GM18951 (cell line): ENCODE data around the gene USP46.

Experiments
- POLR2A ChIP-seq: IDR thresholded peaks from 4 replicates; pipeline ENCODE4 v1.6.1; 2011; ENCODE audit warnings: mild to moderate bottlenecking; ENCODE audit not compliant: insufficient read length, insufficient read depth; ENCODE audit errors: extremely low read depth
- in situ Hi-C: fragments of 300-500 bp; cut with MboI; formaldehyde crosslinking; loops from one replicate; pipeline ENCODE4 v1.12.0; 2022; ENCODE audit warnings: low sequenced_read_pairs, mixed read lengths, inconsistent platforms; ENCODE audit not compliant: unreplicated experiment

The USP46 gene

GRCh38 chr4:52625216-52625615 is 33.9 kb downstream of the USP46 start:
- no peak for TF ChIP-seq POLR2A
- in situ Hi-C loops: no loop called here

DNA sequence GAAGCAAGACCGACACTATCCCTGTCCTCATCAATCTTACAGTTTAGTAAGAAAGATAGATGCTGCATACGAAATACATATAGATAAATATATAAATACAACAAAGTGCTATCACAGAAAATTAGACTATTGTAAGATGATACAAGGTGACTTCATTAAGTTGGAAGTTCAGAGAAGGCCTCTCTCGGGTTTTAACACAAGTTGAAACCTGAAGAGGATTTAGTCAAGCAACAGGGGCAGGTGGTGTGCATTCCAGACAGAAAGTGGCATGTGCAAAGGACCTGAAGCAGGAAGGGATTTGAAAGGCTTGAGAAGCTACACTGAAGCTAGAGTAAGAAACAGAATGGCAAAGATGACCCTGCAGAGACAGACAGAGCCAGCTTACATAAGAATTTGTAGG is 36.5 kb downstream of the USP46 start:
- no peak for TF ChIP-seq POLR2A
- in situ Hi-C loops: no loop called here

DNA sequence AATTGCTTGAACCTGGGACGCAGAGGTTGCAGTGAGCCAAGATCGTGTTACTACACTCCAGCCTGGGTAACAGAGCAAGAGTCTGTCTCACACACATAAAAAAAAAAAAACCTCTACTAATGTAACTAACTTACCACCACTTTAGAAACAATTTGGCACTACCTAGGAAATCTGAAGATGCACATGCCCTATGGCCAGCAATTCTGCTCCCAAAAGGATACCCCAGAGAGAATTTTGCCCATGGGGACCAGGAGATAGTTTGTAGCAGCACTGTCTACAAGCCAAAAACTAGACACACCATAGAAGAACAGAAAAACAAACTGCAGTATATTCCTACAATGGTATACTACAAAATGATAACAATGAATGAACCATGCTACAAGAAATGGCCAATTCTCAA is 37.5 kb downstream of the USP46 start:
- no peak for TF ChIP-seq POLR2A
- in situ Hi-C loops: no loop called here

- in situ Hi-C loops: no loop called here
- no peak for TF ChIP-seq POLR2A
Observed at GRCh38 chr4:52619591-52619931, 39.5 kb downstream of the USP46 start.

GRCh38 chr4:52618795-52619590 is 40.1 kb downstream of the USP46 start:
- TF ChIP-seq POLR2A: no peak
- in situ Hi-C loops: no loop called here

DNA sequence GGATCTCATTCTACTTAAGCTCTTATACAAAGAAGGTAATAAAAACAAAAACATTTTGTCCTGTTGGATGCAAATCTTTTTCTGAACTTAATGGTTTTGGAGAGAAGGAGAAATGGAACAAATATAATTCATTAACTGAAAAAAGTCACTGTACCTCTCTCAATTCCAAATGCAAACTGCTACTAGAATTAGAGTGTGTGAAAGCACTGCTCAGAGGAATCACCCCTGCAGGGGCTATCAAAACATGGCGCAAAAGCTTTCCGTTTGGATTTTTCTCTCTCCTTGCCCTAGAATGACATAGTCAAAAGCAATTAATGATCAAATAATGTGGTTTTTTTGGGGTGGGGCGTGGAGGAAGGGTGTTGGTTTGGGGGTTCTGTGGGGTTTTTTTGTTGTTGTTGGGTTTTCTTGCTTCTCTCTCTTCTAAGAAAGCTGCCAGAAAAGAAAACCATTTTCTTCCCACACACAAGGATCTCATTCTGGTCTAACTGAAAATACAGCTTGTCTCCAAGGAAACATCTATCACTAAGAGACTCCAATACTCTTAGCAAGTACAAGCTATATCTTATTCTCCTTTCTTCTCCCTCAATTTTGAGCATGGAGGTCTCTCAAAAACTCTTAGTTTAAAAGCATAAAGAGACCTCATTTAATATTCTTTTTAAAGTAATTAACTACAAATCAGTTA is 41.6 kb downstream of the USP46 start:
- no peak for TF ChIP-seq POLR2A
- in situ Hi-C loops: no loop called here

DNA sequence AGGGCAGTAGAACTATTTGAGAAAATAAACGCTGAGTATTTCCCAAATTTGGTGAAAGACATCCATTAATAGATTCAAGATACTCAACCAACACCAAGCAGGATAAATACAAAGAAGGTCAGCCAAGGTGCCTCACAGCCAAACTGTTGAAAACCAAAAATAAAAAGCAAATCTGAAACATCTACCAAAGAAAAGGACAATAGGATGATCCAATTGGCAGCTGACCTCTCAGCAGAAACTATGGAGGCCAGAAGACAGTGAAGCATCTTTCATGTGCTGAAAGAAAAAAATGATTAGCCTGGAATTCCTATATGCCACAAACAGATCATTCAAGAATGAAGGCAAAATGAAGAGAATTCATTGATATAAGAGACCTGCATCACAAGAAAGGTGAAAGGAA is 44.9 kb downstream of the USP46 start:
- TF ChIP-seq POLR2A: no peak
- in situ Hi-C loops: no loop called here

DNA sequence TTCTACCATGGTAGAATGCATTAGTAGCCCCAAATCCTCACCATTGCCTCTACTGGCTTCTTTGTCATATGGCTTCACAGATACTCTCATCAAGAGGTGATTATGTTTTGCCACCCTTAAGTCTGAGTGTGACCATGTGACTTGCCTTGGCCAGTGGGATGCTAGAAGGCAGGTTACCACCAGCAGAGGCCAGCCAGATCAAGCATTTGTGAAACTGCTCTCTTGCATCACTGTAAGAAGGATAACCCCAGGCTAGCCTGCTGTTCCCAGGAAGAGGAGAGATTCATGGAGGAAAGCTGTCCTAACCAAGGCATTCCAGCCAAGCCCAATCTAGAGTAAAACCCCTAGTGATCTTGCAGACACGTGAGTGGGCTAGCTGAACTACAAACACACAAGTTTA is 46.8 kb downstream of the USP46 start:
- no peak for TF ChIP-seq POLR2A

DNA sequence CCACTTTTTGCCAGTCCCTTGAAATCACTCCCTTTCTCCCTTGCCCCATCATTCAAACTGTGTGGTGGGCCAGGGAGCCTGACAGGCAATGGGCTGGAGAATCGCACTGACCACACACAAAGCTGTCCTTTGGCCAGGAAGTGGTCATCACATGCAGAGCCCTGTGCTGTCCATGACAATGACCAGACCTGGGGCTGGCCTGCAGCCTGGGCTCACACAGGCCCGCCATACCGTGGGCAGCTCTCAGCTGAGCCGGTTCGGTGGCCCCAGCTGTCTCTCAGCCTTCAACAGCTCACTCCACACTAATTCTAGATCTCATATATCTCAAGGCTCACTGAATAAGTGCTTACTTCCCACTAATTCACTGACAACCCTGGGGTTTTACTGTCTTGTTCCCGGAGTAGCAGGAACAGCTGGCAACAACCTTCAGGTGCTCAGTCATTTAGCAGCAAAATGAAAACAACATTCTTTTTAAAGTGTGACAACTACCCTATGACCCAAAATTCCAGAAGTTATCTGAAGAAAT is 48.0 kb downstream of the USP46 start:
- in situ Hi-C loops: no loop called here
- TF ChIP-seq POLR2A: no peak

More for the DNA sequence above, 46.8 kb downstream of the USP46 start:
- in situ Hi-C loops: no loop called here

GRCh38 chr4:52606726-52607125 is 52.4 kb downstream of the USP46 start:
- TF ChIP-seq POLR2A: no peak
- in situ Hi-C loops: no loop called here

DNA sequence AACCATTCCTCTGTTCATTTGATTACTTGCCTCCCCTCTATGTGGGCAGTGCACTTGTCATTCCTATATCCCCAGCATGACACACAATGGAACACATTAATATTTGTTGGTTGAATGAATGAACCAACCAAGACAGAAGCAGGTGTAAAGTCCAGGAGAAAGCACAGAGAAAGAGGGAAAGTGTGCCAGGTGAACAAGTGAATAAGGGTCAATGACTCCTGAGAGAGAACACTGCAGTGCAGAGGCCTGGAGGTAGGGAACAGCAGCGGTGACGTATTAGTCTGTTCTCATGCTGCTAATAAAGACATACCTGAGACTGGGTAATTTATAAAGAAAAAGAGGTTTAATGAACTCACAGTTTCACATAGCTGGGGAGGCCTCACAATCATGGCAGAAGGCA is 53.1 kb downstream of the USP46 start:
- in situ Hi-C loops: no loop called here
- no peak for TF ChIP-seq POLR2A

DNA sequence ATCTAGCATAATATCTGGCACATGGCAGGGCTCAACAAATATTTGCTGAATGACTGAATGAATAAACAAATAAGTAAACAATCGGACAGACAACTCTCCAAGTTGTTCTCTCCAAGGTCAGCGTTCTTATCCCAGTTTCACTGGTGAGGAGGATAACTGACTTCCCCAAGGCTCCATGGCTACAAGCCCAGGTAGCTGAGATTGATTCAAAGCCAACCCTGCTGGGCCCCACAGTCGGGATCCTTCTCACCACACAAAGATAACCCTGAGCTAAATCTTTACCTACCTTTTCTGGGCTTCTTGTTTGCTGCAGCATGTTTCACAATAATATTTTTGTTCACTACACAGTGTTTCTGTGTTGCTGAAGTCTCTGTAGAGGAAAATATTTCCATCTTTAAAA is 54.9 kb downstream of the USP46 start:
- no peak for TF ChIP-seq POLR2A
- in situ Hi-C loops: no loop called here

DNA sequence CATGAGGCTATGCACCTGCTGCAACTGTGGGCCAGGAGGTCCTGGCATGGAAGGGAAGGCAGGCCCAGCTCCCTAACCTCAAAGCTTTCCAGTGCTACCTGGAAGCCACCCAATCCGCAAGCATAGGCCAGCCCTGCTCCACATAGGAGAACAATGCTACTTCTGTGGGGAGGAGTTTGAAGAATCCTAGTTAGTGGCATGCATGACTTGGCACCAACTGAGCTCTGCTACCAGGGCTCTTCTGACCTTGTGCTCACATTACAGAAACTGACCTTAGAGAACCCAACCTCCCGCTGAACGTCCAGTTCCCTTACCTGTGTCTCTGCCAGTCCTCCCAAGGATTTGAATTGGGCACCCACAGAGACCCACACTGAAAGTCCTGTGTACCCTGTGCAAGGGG is 58.8 kb downstream of the USP46 start:
- no peak for TF ChIP-seq POLR2A
- in situ Hi-C loops: no loop called here

DNA sequence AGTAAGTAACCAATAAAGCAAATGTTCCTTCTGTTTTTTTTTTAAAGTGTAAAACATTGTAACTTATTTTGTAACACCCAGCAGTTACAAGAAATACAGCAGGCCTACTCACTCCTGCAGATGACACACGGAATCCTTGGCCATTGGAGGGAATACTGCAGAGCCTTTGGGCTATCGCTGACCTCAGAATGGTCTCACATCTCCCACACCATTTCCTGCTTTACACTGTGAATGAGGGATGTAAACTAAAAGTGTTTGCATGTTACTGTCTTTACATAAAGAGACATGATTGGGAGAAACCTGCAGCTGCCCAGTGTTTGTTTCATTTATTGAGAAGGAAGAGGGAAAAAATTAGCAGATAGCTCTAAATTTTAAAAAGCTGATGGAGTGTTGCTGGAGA is 64.1 kb downstream of the USP46 start:
- in situ Hi-C loops: no loop called here
- no peak for TF ChIP-seq POLR2A
